ENCODE data around the gene PPP1R37.

- TF ChIP-seq CTCF (IDR thresholded peaks at IDR 0.05; ENCODE audit: low read depth, low read length, poor library complexity, severe bottlenecking): no peak
- no peak for TF ChIP-seq EZH2phosphoT487 (IDR thresholded peaks at IDR 0.05; ENCODE audit: borderline replicate concordance, low read length)
These were observed 46.6 kb upstream of the PPP1R37 start for GRCh38 chr19:45046355-45046754.
